Measurements from ENCODE around the gene SGO1.

DNA sequence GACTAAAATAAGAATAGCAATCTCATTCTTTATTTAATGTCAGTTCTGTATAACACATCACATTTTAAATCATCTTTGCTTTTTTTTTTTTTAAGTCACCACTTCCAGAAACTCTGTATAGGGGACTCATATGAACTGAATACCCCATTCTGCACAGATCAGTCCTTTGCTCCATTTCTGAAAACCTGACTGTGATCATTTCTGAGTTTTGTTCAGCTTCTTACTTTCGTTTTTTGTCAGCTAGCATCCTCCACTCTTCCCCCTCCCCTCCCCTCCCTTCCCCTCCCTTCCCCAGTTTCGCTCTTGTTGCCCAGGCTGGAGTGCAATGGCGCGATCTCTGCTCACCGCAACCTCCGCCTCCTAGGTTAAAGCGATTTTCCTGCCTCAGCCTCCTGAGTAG, 49.8 kb upstream of the SGO1 start:
- TF ChIP-seq, protein P1, sequence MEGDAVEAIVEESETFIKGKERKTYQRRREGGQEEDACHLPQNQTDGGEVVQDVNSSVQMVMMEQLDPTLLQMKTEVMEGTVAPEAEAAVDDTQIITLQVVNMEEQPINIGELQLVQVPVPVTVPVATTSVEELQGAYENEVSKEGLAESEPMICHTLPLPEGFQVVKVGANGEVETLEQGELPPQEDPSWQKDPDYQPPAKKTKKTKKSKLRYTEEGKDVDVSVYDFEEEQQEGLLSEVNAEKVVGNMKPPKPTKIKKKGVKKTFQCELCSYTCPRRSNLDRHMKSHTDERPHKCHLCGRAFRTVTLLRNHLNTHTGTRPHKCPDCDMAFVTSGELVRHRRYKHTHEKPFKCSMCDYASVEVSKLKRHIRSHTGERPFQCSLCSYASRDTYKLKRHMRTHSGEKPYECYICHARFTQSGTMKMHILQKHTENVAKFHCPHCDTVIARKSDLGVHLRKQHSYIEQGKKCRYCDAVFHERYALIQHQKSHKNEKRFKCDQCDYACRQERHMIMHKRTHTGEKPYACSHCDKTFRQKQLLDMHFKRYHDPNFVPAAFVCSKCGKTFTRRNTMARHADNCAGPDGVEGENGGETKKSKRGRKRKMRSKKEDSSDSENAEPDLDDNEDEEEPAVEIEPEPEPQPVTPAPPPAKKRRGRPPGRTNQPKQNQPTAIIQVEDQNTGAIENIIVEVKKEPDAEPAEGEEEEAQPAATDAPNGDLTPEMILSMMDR (IDR thresholded peaks at IDR 0.05), result no peak
- TF ChIP-seq, protein P2, sequence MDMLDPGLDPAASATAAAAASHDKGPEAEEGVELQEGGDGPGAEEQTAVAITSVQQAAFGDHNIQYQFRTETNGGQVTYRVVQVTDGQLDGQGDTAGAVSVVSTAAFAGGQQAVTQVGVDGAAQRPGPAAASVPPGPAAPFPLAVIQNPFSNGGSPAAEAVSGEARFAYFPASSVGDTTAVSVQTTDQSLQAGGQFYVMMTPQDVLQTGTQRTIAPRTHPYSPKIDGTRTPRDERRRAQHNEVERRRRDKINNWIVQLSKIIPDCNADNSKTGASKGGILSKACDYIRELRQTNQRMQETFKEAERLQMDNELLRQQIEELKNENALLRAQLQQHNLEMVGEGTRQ (CRISPR knock-in tag; IDR thresholded peaks at IDR 0.05), result no peak
- TF ChIP-seq, protein P3, sequence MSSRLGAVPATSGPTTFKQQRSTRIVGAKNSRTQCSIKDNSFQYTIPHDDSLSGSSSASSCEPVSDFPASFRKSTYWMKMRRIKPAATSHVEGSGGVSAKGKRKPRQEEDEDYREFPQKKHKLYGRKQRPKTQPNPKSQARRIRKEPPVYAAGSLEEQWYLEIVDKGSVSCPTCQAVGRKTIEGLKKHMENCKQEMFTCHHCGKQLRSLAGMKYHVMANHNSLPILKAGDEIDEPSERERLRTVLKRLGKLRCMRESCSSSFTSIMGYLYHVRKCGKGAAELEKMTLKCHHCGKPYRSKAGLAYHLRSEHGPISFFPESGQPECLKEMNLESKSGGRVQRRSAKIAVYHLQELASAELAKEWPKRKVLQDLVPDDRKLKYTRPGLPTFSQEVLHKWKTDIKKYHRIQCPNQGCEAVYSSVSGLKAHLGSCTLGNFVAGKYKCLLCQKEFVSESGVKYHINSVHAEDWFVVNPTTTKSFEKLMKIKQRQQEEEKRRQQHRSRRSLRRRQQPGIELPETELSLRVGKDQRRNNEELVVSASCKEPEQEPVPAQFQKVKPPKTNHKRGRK (CRISPR knock-in tag; IDR thresholded peaks at IDR 0.05; ENCODE audit: borderline replicate concordance), result no peak
- no peak for TF ChIP-seq ATF1 (CRISPR knock-in tag; IDR thresholded peaks at IDR 0.05)
- no peak for TF ChIP-seq JUN (CRISPR knock-in tag; IDR thresholded peaks at IDR 0.05)
- no peak for TF ChIP-seq CREB1 (CRISPR knock-in tag; IDR thresholded peaks at IDR 0.05)
- no peak for TF ChIP-seq ZBTB21 (CRISPR knock-in tag; IDR thresholded peaks at IDR 0.05; ENCODE audit: borderline replicate concordance)
- TF ChIP-seq, protein P4, sequence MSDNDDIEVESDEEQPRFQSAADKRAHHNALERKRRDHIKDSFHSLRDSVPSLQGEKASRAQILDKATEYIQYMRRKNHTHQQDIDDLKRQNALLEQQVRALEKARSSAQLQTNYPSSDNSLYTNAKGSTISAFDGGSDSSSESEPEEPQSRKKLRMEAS (CRISPR knock-in tag; IDR thresholded peaks at IDR 0.05), result no peak
- TF ChIP-seq NR2C2 (CRISPR knock-in tag; IDR thresholded peaks at IDR 0.05), result no peak
